Measurements from ENCODE around the gene CCDC149.

- TF ChIP-seq TAF1 (IDR thresholded peaks at IDR 0.05; ENCODE audit: low read depth, low read length) (no peak), POLR2A (IDR thresholded peaks at IDR 0.05; ENCODE audit: low read depth, low read length) (no peak), POLR2AphosphoS5 (IDR thresholded peaks at IDR 0.05; ENCODE audit: low read depth, low read length) (no peak), SPI1 (IDR thresholded peaks at IDR 0.05; ENCODE audit: low read depth, low read length) (no peak)
These were observed 54.3 kb downstream of the CCDC149 start for GRCh38 chr4:24858550-24858949.

Data from GM12891 (cell line).